ENCODE data around the gene HELZ2.

DNA sequence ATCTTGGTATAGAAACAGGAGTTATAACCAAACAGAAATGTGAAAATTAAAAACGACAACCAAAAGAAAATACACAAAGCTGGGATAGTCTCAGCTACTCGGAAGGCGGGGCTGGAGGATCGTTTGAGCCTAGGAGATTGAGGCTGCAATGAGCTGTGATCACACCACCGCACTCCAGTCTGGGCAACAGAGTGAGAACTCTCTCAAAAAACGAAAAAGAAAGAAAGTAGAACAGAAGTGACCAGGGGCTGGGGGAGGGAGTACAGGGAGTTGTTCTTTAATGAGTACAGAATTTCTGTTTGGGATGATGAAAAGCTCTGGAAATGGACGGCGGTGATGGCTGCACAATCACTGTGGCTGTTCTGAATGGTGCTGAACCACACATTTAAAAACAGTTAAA is 47.0 kb upstream of the HELZ2 start:
- TF ChIP-seq, protein P1, sequence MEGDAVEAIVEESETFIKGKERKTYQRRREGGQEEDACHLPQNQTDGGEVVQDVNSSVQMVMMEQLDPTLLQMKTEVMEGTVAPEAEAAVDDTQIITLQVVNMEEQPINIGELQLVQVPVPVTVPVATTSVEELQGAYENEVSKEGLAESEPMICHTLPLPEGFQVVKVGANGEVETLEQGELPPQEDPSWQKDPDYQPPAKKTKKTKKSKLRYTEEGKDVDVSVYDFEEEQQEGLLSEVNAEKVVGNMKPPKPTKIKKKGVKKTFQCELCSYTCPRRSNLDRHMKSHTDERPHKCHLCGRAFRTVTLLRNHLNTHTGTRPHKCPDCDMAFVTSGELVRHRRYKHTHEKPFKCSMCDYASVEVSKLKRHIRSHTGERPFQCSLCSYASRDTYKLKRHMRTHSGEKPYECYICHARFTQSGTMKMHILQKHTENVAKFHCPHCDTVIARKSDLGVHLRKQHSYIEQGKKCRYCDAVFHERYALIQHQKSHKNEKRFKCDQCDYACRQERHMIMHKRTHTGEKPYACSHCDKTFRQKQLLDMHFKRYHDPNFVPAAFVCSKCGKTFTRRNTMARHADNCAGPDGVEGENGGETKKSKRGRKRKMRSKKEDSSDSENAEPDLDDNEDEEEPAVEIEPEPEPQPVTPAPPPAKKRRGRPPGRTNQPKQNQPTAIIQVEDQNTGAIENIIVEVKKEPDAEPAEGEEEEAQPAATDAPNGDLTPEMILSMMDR (conservative IDR thresholded peaks at IDR 0.05), result no peak
- no peak for TF ChIP-seq ZFX (IDR thresholded peaks at IDR 0.05)
